Right lobe of liver (tissue), 6 donors: Measurements from ENCODE around the gene CARD19. TPM values are rescaled to one million over a fixed set of nuclear protein-coding genes. Genes with fewer than 3 reads are reported as not detected.

ENCODE experiments used
- ATAC-seq, 4 donors: fragments of 200-7000 bp; cut with Tn5 transposase; one replicate each; pipeline ENCODE4 v1.9.1; 2020; ENCODE audit warnings: mild to moderate bottlenecking in 4 of 4, moderate library complexity in 4 of 4
- DNase-seq, 3 donors: peaks; one replicate each; pipeline ENCODE4 v3.0.0-alpha.2; 2020
- H3K27ac ChIP-seq, 3 donors: fragments of 200-600 bp; one replicate each; pipeline ENCODE4 v1.8.0; 2022
- H3K27me3 ChIP-seq, 2 donors: fragments of 200-600 bp; one replicate each; pipeline ENCODE4 v1.8.0; 2022
- H3K36me3 ChIP-seq, 4 donors: fragments of 200-600 bp; sonication (generic) in 1 of 4; one replicate each; pipeline versions ENCODE4 v1.5.1 to v1.8.0; 2017 to 2022; ENCODE audit warnings: control low read depth in 1 of 4
- H3K4me1 ChIP-seq, 4 donors: fragments of 200-600 bp; sonication (generic) in 1 of 4; one replicate each; pipeline versions ENCODE4 v1.5.1 to v1.8.0; 2017 to 2022; ENCODE audit warnings: control low read depth in 1 of 4
- H3K4me3 ChIP-seq, 3 donors: fragments of 200-600 bp; one replicate each; pipeline ENCODE4 v1.8.0; 2022
- H3K9me3 ChIP-seq, 4 donors: fragments of 200-600 bp; sonication (generic) in 1 of 4; one replicate each; pipeline versions ENCODE4 v1.5.1 to v1.8.0; 2017 to 2022; ENCODE audit warnings: control low read depth in 1 of 4
- CTCF ChIP-seq, 4 donors: fragments of 200-600 bp in 3 of 4; fragments of 450-650 bp in 1 of 4; IDR thresholded peaks; one replicate each; pipeline versions ENCODE4 v1.5.1 to v1.8.0; 2016 to 2022; ENCODE audit warnings: antibody characterized with exemption in 4 of 4, mild to moderate bottlenecking in 2 of 4
- POLR2A ChIP-seq: fragments of 450-650 bp; IDR thresholded peaks from one replicate; pipeline ENCODE4 v1.6.1; 2017; ENCODE audit warnings: antibody characterized with exemption, mild to moderate bottlenecking
- WGBS: methylation state at CpG from one replicate; pipeline ENCODE4 v1.1.6; 2018; ENCODE audit warnings: low coverage, low lambda C conversion rate; ENCODE audit not compliant: insufficient coverage; ENCODE audit errors: missing lambda C conversion rate; 5-methylcytosine and 5-hydroxymethylcytosine counted together
- intact Hi-C, 2 donors: fragments of 100-400 bp; cut with DNase I; formaldehyde crosslinking; loops; one replicate each; pipeline versions ENCODE4 v1.11.2 to v1.14.1; 2022
- total RNA-seq, 6 experiments: library from RNA; depleted of rRNA in 2 of 6; stranded (reverse); fragments of >200 nt in 2 of 6; fragmentation: NEBNext Ultra II Directional in 3 of 6; extraction: Animal tissue kit (Norgen Biotek cat#: 25700) in 3 of 6; gene quantifications; one replicate each; pipeline versions ENCODE4 v1.1.0 to v1.2.4, GENCODE V29; 2016 to 2023
- donor health status: DM: no; HTN: yes; CAD: no.
- donor health status: DM: no; HTN: no; CAD: no.
- donor health status: DM: no; HTN: no; CAD: no.
- donor health status: DM: no; HTN: yes; CAD: no.
- donor health status: DM: no; HTN: yes; CAD: no.

Gene CARD19
- total RNA-seq, 6 experiments from 2014 or later: 6.3 to 31.7 (median 12.1) TPM

DNA sequence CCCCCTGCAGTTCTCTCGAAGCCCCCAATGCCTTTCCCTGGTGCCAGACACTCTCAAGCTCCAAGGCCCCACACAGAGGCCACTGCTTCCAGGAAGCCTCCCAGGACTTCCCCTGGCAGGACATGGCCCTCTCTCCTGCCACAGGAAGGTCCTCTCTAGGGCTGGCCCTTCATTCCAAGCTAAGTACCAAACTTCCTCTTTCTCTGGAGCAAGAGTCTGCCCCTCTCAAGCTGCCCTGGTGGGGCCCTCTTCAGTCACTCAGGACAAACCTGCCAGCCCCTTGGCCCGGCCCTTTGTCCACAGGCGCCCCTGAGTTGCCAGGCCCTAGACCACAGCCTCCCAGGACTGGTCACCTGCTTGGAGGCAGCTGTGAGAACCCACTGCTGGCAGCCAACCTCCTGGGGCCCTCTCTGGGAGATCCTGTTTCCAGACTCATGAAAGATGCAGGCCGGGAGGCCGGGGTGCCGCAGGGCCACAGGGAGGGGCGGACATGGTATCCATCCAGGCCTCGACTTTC, 31.4 kb downstream of the CARD19 start:
- peaks cover 0 to 33% (median 12%) of the 10 kb centered on the region in 4 donors for H3K4me1 ChIP-seq
- 76% methylated on average over 3 of the region's 8 CpGs for WGBS
- H3K4me3 ChIP-seq: no peak overlapping the region
- H3K27ac ChIP-seq: peak overlapping the region in 2 of 3 donors; percentile 37 to 59
- H3K9me3 ChIP-seq: no peaks in the 10 kb centered on the region
- intact Hi-C loops: no loop called here
- peak; percentile 3 to 37 (median 10) for ATAC-seq
- peak; percentile 28 to 64 (median 50) for DNase-seq
- H3K27me3 ChIP-seq: no peaks in the 10 kb centered on the region
- peaks cover 0 to 38% (median 9%) of the 10 kb centered on the region in 4 donors for H3K36me3 ChIP-seq
- TF ChIP-seq POLR2A (no peak), CTCF (IDR thresholded peaks at IDR 0.05) (no peak)

- peaks cover 0 to 32% (median 9%) of the 10 kb centered on the region in 4 donors for H3K36me3 ChIP-seq
- peaks cover 0 to 41% (median 16%) of the 10 kb centered on the region in 4 donors for H3K4me1 ChIP-seq
- peak overlapping the region in 1 of 3 donors; percentile 59 for H3K27ac ChIP-seq
- intact Hi-C loops: no loop called here
- WGBS: 50% methylated on average over 2 of the region's 14 CpGs
- no peak overlapping the region for H3K4me3 ChIP-seq
- ATAC-seq (no peak), DNase-seq (peak; percentile 17 to 51 (median 47))
- TF ChIP-seq POLR2A: no peak
- no peak for TF ChIP-seq CTCF (IDR thresholded peaks at IDR 0.05)
- H3K27me3 ChIP-seq: no peaks in the 10 kb centered on the region
- no peaks in the 10 kb centered on the region for H3K9me3 ChIP-seq
Observed at GRCh38 chr9:93128011-93128714, 32.1 kb downstream of the CARD19 start.

DNA sequence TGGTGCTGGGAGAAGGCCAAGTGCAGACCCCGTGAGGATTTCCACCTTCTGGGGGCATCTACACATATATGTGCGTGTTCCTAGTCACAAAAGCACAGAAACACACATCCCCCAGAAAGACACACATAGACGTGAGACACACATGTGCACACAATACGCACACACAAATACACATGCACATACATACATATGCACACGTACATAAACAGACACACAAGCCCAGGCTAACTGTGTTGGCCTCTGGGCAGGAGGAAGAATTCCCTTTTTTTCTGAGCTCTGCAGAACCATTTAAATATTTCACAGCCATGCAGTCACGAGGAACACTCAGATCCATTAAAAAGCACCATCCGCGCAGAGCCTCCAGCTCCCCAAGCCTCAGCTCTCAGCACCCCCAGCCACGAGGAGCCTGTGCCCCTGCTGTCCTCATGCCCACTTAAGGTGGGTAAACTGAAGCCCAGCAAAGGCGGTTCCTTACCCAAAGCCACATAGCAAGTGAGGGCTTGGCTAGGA, 32.8 kb downstream of the CARD19 start:
- Histone ChIP-seq H3K27ac (no peak overlapping the region), H3K4me3 (no peak overlapping the region), H3K9me3 (no peaks in the 10 kb centered on the region), H3K36me3 (peaks cover 0 to 28% (median 5%) of the 10 kb centered on the region in 4 donors), H3K4me1 (peaks cover 0 to 43% (median 16%) of the 10 kb centered on the region in 4 donors), H3K27me3 (no peaks in the 10 kb centered on the region)
- 74% methylated on average over 3 of the region's 10 CpGs for WGBS
- TF ChIP-seq POLR2A (no peak), CTCF (IDR thresholded peaks at IDR 0.05) (no peak)
- DNase-seq (no peak), ATAC-seq (no peak)
- intact Hi-C loops: no loop called here

DNA sequence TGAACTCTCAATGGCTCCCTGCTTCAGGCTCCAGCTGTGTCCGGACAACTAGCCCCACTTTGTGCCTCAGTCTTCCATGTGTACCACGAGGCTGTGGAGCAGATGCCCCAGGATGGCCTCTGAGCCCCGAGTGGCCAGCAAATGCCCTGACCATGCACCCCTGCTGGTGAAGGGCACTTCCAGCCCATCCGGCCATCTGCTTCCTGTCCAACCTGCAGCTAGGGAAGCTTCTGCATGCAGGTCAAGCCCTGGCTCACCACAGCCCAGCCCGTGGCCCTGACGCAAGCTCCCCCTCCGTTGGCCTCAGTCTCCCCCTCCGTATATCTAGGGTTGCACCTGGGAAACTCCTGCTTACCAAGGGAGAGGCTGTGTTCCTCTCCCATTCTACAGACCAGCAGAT, 33.3 kb downstream of the CARD19 start:
- intact Hi-C loops: no loop called here
- Histone ChIP-seq H3K4me3 (no peak overlapping the region), H3K27me3 (no peaks in the 10 kb centered on the region), H3K4me1 (peaks cover 0 to 43% (median 16%) of the 10 kb centered on the region in 4 donors), H3K9me3 (no peaks in the 10 kb centered on the region), H3K27ac (no peak overlapping the region), H3K36me3 (peaks cover 0 to 22% (median 3%) of the 10 kb centered on the region in 4 donors)
- peak; percentile 49 to 66 (median 55) for DNase-seq
- ATAC-seq: peak in 1 of 4 donors; percentile 1
- TF ChIP-seq POLR2A (no peak), CTCF (IDR thresholded peaks at IDR 0.05) (no peak)
- no CpG with 5 or more reads among the region's 8 CpGs for WGBS
